CD4-positive, CD25-positive, alpha-beta regulatory T cell (primary cell): ENCODE measurements around the gene SEPTIN1. TPM values are rescaled to one million over a fixed set of nuclear protein-coding genes. Genes with fewer than 3 reads are reported as not detected.

Experiments
- ATAC-seq, 2 donors: fragments of 150-1000 bp; cut with Tn5 transposase; one replicate each; pipeline ENCODE4 v1.10.0; 2021; ENCODE audit warnings: low read depth in 2 of 2, moderate number of reproducible peaks in 2 of 2, moderate library complexity in 1 of 2
- DNase-seq, 3 donors: peaks; one replicate each; pipeline versions ENCODE4 v3.0.0 to v3.0.0-alpha.2; 2012 to 2022; ENCODE audit warnings: mixed read lengths in 1 of 3
- H3K27ac ChIP-seq: one replicate; pipeline ENCODE4 v1.7.0; 2013; ENCODE audit warnings: mild to moderate bottlenecking, low read length; ENCODE audit not compliant: insufficient read depth, poor library complexity, severe bottlenecking
- H3K27me3 ChIP-seq: one replicate; pipeline ENCODE4 v1.7.0; 2013; ENCODE audit warnings: low read length; ENCODE audit not compliant: control insufficient read depth, insufficient read depth
- H3K36me3 ChIP-seq: one replicate; pipeline ENCODE4 v1.7.0; 2013; ENCODE audit warnings: mild to moderate bottlenecking, low read length, moderate library complexity; ENCODE audit not compliant: control insufficient read depth, insufficient read depth
- H3K4me1 ChIP-seq: 2 replicates; pipeline ENCODE4 v1.7.0; 2013; ENCODE audit warnings: mild to moderate bottlenecking, low read length; ENCODE audit not compliant: insufficient read depth, control insufficient read depth, poor library complexity, severe bottlenecking
- H3K4me3 ChIP-seq: one replicate; pipeline ENCODE4 v1.7.0; 2013; ENCODE audit warnings: low read depth, mild to moderate bottlenecking, low read length, moderate library complexity
- H3K9me3 ChIP-seq, 2 experiments: 1 replicate in 1 of 2; 2 replicates in 1 of 2; pipeline ENCODE4 v1.7.0; 2013; ENCODE audit warnings: low read length in 2 of 2, mild to moderate bottlenecking in 1 of 2, moderate library complexity in 1 of 2; ENCODE audit not compliant: control insufficient read depth in 2 of 2
- H3K27ac Mint-ChIP-seq, 3 donors: one replicate each; pipeline ENCODE4 v1.8.0; 2020 to 2022; ENCODE audit warnings: mild to moderate bottlenecking in 3 of 3, mixed read lengths in 3 of 3, moderate library complexity in 2 of 3
- H3K27me3 Mint-ChIP-seq: one replicate; pipeline ENCODE4 v1.8.0; 2022; ENCODE audit warnings: mild to moderate bottlenecking, mixed read lengths
- H3K36me3 Mint-ChIP-seq: one replicate; pipeline ENCODE4 v1.8.0; 2020; ENCODE audit warnings: mixed read lengths
- H3K4me1 Mint-ChIP-seq, 4 donors: one replicate each; pipeline ENCODE4 v1.8.0; 2020 to 2022; ENCODE audit warnings: mixed read lengths in 4 of 4, mild to moderate bottlenecking in 1 of 4
- H3K4me3 Mint-ChIP-seq, 4 donors: one replicate each; pipeline ENCODE4 v1.8.0; 2020 to 2022; ENCODE audit warnings: mild to moderate bottlenecking in 4 of 4, mixed read lengths in 4 of 4, moderate library complexity in 3 of 4
- H3K9me3 Mint-ChIP-seq, 7 donors: one replicate each; pipeline ENCODE4 v1.8.0; 2020 to 2022; ENCODE audit warnings: mixed read lengths in 7 of 7, mild to moderate bottlenecking in 3 of 7, moderate library complexity in 2 of 7
- polyA plus RNA-seq, 4 donors: library from polyadenylated mRNA; unstranded; fragments of 300-500 nt; fragmentation: Illumina TruSeq; gene quantifications; one replicate each; pipeline ENCODE4 v1.2.3, GENCODE V29; 2021
- total RNA-seq: library from RNA; stranded (reverse); gene quantifications from one replicate; pipeline ENCODE4 v1.2.3, GENCODE V29; 2022

SEPTIN1 gene
- total and polyA plus RNA-seq, 5 donors from 2014 or later: 157 to 205 (median 181) TPM

- H3K27me3 Mint-ChIP-seq: no peaks in the 10 kb centered on the region
- DNase-seq (no peak), ATAC-seq (no peak)
- Histone ChIP-seq H3K27me3 (no peaks in the 10 kb centered on the region), H3K4me1 (peaks cover 22% of the 10 kb centered on the region), H3K36me3 (peaks cover 5% of the 10 kb centered on the region), H3K9me3 (no peaks in the 10 kb centered on the region), H3K4me3 (no peak overlapping the region), H3K27ac (peak overlapping the region; percentile 69)
- H3K27ac Mint-ChIP-seq: peak overlapping the region in 1 of 3 donors; percentile 59
- peaks cover 5% of the 10 kb centered on the region for H3K36me3 Mint-ChIP-seq
- peaks cover 5 to 35% (median 21%) of the 10 kb centered on the region in 4 donors for H3K4me1 Mint-ChIP-seq
- peak overlapping the region; percentile 58 to 99 (median 77) for H3K4me3 Mint-ChIP-seq
- H3K9me3 Mint-ChIP-seq: no peaks in the 10 kb centered on the region
Measured at GRCh38 chr16:30407804-30408534, 25.6 kb upstream of the SEPTIN1 start.

DNA sequence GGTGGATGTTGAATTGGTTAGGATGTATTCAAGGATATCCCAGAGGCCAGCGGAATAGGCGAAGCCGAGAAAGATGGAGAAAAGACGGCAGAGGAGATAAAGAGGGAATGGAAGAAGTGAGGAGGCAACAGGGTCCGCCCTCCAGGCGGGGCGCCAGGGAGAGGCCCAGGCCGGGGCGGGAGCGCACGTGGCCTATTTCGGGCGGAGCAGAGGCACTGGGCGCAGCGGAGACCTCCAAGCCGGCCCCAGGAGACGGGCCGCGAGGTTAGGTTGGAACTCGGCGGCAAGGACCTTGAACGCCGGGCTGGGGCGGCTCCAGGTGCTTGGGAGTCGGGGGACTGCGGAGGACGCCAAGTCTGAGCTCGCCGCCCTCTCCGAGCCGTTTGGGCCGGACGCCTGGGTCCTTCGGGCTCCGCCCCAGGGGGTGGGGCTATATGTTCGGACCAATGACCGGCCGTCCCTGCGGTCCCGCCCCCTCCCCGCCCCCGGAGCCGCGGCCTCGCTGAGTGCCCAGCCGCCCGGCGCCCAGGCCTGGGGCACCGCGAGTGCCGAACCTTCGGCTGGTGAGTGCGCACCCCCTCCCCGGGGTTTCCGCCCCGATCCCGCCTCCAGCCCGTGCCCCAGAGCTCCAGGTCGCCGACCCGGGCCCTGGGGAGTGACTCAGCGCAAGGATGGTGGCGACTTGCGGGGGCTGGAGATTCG, 24.9 kb upstream of the SEPTIN1 start, which contains the start of gene ZNF771:
Gene ZNF771, plus strand, starts transcription at position 505 of the 702 bp plus-strand sequence. CDS start 448 bp downstream, outside the sequence.
- ATAC-seq (peak; percentile 83 to 87), DNase-seq (peak; percentile 80 to 90 (median 87))
- Mint-ChIP-seq H3K27ac (peak within 1 kb of the TSS; percentile 52 to 93 (median 93)), H3K36me3 (peaks cover 5% of the 10 kb centered on the region), H3K9me3 (no peaks in the 10 kb centered on the region), H3K4me3 (peak within 1 kb of the TSS; percentile 97 to 100 (median 98)), H3K4me1 (peaks cover 5 to 34% (median 20%) of the 10 kb centered on the region in 4 donors), H3K27me3 (no peaks in the 10 kb centered on the region)
- H3K4me1 ChIP-seq: peaks cover 22% of the 10 kb centered on the region
- H3K27me3 ChIP-seq: no peaks in the 10 kb centered on the region
- H3K27ac ChIP-seq: peak within 1 kb of the TSS; percentile 69
- H3K4me3 ChIP-seq: peak within 1 kb of the TSS; percentile 73
- no peaks in the 10 kb centered on the region for H3K9me3 ChIP-seq
- H3K36me3 ChIP-seq: peaks cover 5% of the 10 kb centered on the region

DNA sequence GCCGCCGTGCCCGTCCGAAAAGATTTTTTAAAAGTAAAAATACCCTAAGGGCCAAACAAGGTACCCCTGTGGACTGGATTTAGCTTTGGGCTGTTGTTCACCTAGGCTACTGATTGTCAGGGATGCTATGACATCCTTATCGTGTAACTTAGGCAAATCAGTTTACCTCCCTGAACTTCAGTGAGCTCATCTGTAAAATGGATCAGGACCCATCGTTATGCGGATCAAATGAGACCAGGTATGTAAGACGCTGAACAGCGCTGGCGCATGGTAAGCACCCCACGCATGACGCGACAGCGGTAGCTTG, 24.4 kb upstream of the SEPTIN1 start:
- Histone ChIP-seq H3K4me3 (peak overlapping the region; percentile 73), H3K4me1 (peaks cover 22% of the 10 kb centered on the region), H3K27ac (peak overlapping the region; percentile 69), H3K9me3 (no peaks in the 10 kb centered on the region), H3K36me3 (peaks cover 3% of the 10 kb centered on the region), H3K27me3 (no peaks in the 10 kb centered on the region)
- Mint-ChIP-seq H3K9me3 (no peaks in the 10 kb centered on the region), H3K36me3 (no peaks in the 10 kb centered on the region), H3K4me1 (peaks cover 5 to 30% (median 19%) of the 10 kb centered on the region in 4 donors), H3K4me3 (peak overlapping the region; percentile 97 to 100 (median 98)), H3K27ac (peak overlapping the region; percentile 52 to 93 (median 93)), H3K27me3 (no peaks in the 10 kb centered on the region)
- peak; percentile 25 to 40 for ATAC-seq
- no peak for DNase-seq

GRCh38 chr16:30401768-30402425, 19.5 kb upstream of the SEPTIN1 start:
- peaks cover 5 to 39% (median 22%) of the 10 kb centered on the region in 4 donors for H3K4me1 Mint-ChIP-seq
- Histone ChIP-seq H3K4me3 (no peak overlapping the region), H3K9me3 (no peaks in the 10 kb centered on the region), H3K27me3 (no peaks in the 10 kb centered on the region), H3K4me1 (peaks cover 22% of the 10 kb centered on the region), H3K27ac (no peak overlapping the region), H3K36me3 (no peaks in the 10 kb centered on the region)
- no peaks in the 10 kb centered on the region for H3K27me3 Mint-ChIP-seq
- H3K36me3 Mint-ChIP-seq: peaks cover 12% of the 10 kb centered on the region
- ATAC-seq (no peak), DNase-seq (no peak)
- H3K9me3 Mint-ChIP-seq: no peaks in the 10 kb centered on the region
- peak overlapping the region in 1 of 3 donors; percentile 79 for H3K27ac Mint-ChIP-seq
- H3K4me3 Mint-ChIP-seq: peak overlapping the region; percentile 74 to 91 (median 87)

- H3K27ac ChIP-seq: peak overlapping the region; percentile 25
- peaks cover 33% of the 10 kb centered on the region for H3K4me1 ChIP-seq
- no peaks in the 10 kb centered on the region for H3K36me3 ChIP-seq
- Mint-ChIP-seq H3K9me3 (no peaks in the 10 kb centered on the region), H3K4me3 (peak overlapping the region; percentile 88 to 91 (median 90)), H3K27ac (peak overlapping the region; percentile 90 to 96 (median 90)), H3K27me3 (no peaks in the 10 kb centered on the region), H3K36me3 (peaks cover 12% of the 10 kb centered on the region), H3K4me1 (peaks cover 5 to 52% (median 26%) of the 10 kb centered on the region in 4 donors)
- ATAC-seq (no peak), DNase-seq (no peak)
- no peaks in the 10 kb centered on the region for H3K27me3 ChIP-seq
- H3K4me3 ChIP-seq: peak overlapping the region; percentile 70
- H3K9me3 ChIP-seq: no peaks in the 10 kb centered on the region
Measured at GRCh38 chr16:30399435-30400186, 17.2 kb upstream of the SEPTIN1 start.

GRCh38 chr16:30398661-30399434, 16.5 kb upstream of the SEPTIN1 start:
- peak overlapping the region; percentile 64 to 91 (median 82) for H3K4me3 Mint-ChIP-seq
- peaks cover 12% of the 10 kb centered on the region for H3K36me3 Mint-ChIP-seq
- H3K27me3 Mint-ChIP-seq: no peaks in the 10 kb centered on the region
- no peak overlapping the region for H3K27ac ChIP-seq
- no peaks in the 10 kb centered on the region for H3K36me3 ChIP-seq
- no peak for DNase-seq
- no peaks in the 10 kb centered on the region for H3K9me3 Mint-ChIP-seq
- peaks cover 33% of the 10 kb centered on the region for H3K4me1 ChIP-seq
- no peak overlapping the region for H3K4me3 ChIP-seq
- no peaks in the 10 kb centered on the region for H3K27me3 ChIP-seq
- no peak for ATAC-seq
- H3K4me1 Mint-ChIP-seq: peaks cover 5 to 58% (median 27%) of the 10 kb centered on the region in 4 donors
- no peaks in the 10 kb centered on the region for H3K9me3 ChIP-seq
- peak overlapping the region in 2 of 3 donors; percentile 79 to 90 for H3K27ac Mint-ChIP-seq
